Small intestine (tissue), 7 donors: ENCODE measurements around the gene IGSF21. TPM values are rescaled to one million over a fixed set of nuclear protein-coding genes. Genes with fewer than 3 reads are reported as not detected.
A peak's percentile ranks its signal among the peaks of the same experiment; 100 is the strongest.

Experiments
- DNase-seq, 2 donors: peaks; one replicate each; pipeline versions ENCODE4 v3.0.0 to v3.0.0-alpha.2; 2013
- FAIRE-seq: peaks from 2 replicates; lab custom pipeline; 2012; peaks lifted over from hg19 to GRCh38; lab: Jason Lieb, UNC
- H3K27ac ChIP-seq, 3 donors: one replicate each; pipeline ENCODE4 v1.5.1; 2013; ENCODE audit warnings: low read length in 2 of 3, mild to moderate bottlenecking in 2 of 3, control low read depth in 1 of 3, inconsistent platforms in 1 of 3, low read depth in 1 of 3, moderate library complexity in 1 of 3
- H3K27me3 ChIP-seq, 3 donors: one replicate each; pipeline ENCODE4 v1.6.1; 2013; ENCODE audit warnings: low read length in 3 of 3, inconsistent platforms in 1 of 3; ENCODE audit not compliant: control insufficient read depth in 3 of 3, insufficient read depth in 3 of 3
- H3K36me3 ChIP-seq, 3 donors: one replicate each; pipeline ENCODE4 v1.6.1; 2013; ENCODE audit warnings: low read length in 3 of 3, inconsistent platforms in 1 of 3, low read depth in 1 of 3, mild to moderate bottlenecking in 1 of 3, moderate library complexity in 1 of 3; ENCODE audit not compliant: control insufficient read depth in 3 of 3, insufficient read depth in 2 of 3
- H3K4me1 ChIP-seq, 3 donors: one replicate each; pipeline ENCODE4 v1.6.1; 2013; ENCODE audit warnings: low read length in 2 of 3, inconsistent platforms in 1 of 3, low read depth in 1 of 3, mild to moderate bottlenecking in 1 of 3, moderate library complexity in 1 of 3; ENCODE audit not compliant: control insufficient read depth in 3 of 3, insufficient read depth in 2 of 3
- H3K4me3 ChIP-seq, 3 donors: one replicate each; pipeline ENCODE4 v1.5.1; 2013; ENCODE audit warnings: low read length in 3 of 3, control low read depth in 1 of 3, inconsistent platforms in 1 of 3, low read depth in 1 of 3, mild to moderate bottlenecking in 1 of 3, moderate library complexity in 1 of 3
- H3K9me3 ChIP-seq, 2 donors: one replicate each; pipeline ENCODE4 v1.6.1; 2013; ENCODE audit warnings: low read depth in 1 of 2, low read length in 1 of 2; ENCODE audit not compliant: control insufficient read depth in 2 of 2, insufficient read depth in 1 of 2
- WGBS, 3 donors: extraction: QIAGEN DNeasy Blood & Tissue Kit; methylation state at CpG; one replicate each; pipeline ENCODE4 v1.1.7; 2013; 5-methylcytosine and 5-hydroxymethylcytosine counted together
- polyA plus RNA-seq, 4 donors: library from polyadenylated mRNA; stranded (reverse) in 3 of 4; unstranded in 1 of 4; fragments of 200-250 nt in 3 of 4; fragments of 120-200 nt in 1 of 4; gene quantifications; one replicate each; pipeline versions ENCODE4 v1.2.1 to v1.2.3, GENCODE V29; 2013
- donor health status: healthy with polysubstance abuse.
- donor health status: control.
- donor health status: control.
- donor health status: Bipolar disorder and iron deficiency.
- donor health status: healthy.

IGSF21 gene
- polyA plus RNA-seq, 4 donors = 0.18 to 0.38 TPM; not detected in 2

- peaks cover 0 to 12% (median 0%) of the 10 kb centered on the region in 3 donors for H3K27me3 ChIP-seq
- no peaks in the 10 kb centered on the region for H3K36me3 ChIP-seq
- FAIRE-seq (no peak), DNase-seq (no peak)
- no peaks in the 10 kb centered on the region for H3K9me3 ChIP-seq
- no peaks in the 10 kb centered on the region for H3K4me1 ChIP-seq
- no peak overlapping the region for H3K27ac ChIP-seq
- H3K4me3 ChIP-seq = no peak overlapping the region
- 25 to 41% (median 31%) methylated on average over 11 of the region's 11 CpGs for WGBS, 3 donors
These were observed 177.4 kb downstream of the IGSF21 start for GRCh38 chr1:18284805-18285537.

GRCh38 chr1:18285538-18285924 is 177.9 kb downstream of the IGSF21 start:
- Histone ChIP-seq H3K4me3 (no peak overlapping the region), H3K4me1 (no peaks in the 10 kb centered on the region), H3K27me3 (peaks cover 0 to 12% (median 0%) of the 10 kb centered on the region in 3 donors), H3K9me3 (no peaks in the 10 kb centered on the region), H3K27ac (no peak overlapping the region), H3K36me3 (no peaks in the 10 kb centered on the region)
- DNase-seq (no peak), FAIRE-seq (no peak)
- 81 to 83% (median 81%) methylated on average over 7 of the region's 7 CpGs for WGBS, 3 donors

- no peaks in the 10 kb centered on the region for H3K9me3 ChIP-seq
- FAIRE-seq (no peak), DNase-seq (peak in 1 of 2 donors; percentile 8)
- H3K27ac ChIP-seq = no peak overlapping the region
- no peak overlapping the region for H3K4me3 ChIP-seq
- H3K4me1 ChIP-seq = no peaks in the 10 kb centered on the region
- peaks cover 0 to 18% (median under 1%) of the 10 kb centered on the region in 3 donors for H3K27me3 ChIP-seq
- 12 to 34% (median 26%) methylated on average over 7 of the region's 7 CpGs for WGBS, 3 donors
- no peaks in the 10 kb centered on the region for H3K36me3 ChIP-seq
These were observed 181.1 kb downstream of the IGSF21 start for GRCh38 chr1:18288722-18289121.

GRCh38 chr1:18289597-18289996 is 182.0 kb downstream of the IGSF21 start:
- no peaks in the 10 kb centered on the region for H3K9me3 ChIP-seq
- no peaks in the 10 kb centered on the region for H3K4me1 ChIP-seq
- FAIRE-seq (no peak), DNase-seq (no peak)
- H3K4me3 ChIP-seq = no peak overlapping the region
- H3K27ac ChIP-seq = no peak overlapping the region
- 69 to 88% (median 79%) methylated on average over 2 of the region's 2 CpGs for WGBS, 3 donors
- H3K36me3 ChIP-seq = no peaks in the 10 kb centered on the region
- H3K27me3 ChIP-seq = peaks cover 0 to 20% (median 6%) of the 10 kb centered on the region in 3 donors

GRCh38 chr1:18290740-18291412 is 183.3 kb downstream of the IGSF21 start:
- FAIRE-seq = no peak

GRCh38 chr1:18292531-18292930 is 184.9 kb downstream of the IGSF21 start:
- no peak overlapping the region for H3K4me3 ChIP-seq
- no peak overlapping the region for H3K27ac ChIP-seq
- WGBS, 3 donors = 80 to 83% (median 82%) methylated on average over 7 of the region's 7 CpGs
- DNase-seq (no peak), FAIRE-seq (no peak)
- H3K27me3 ChIP-seq = peaks cover 0 to 12% (median 8%) of the 10 kb centered on the region in 3 donors
- no peaks in the 10 kb centered on the region for H3K4me1 ChIP-seq
- H3K9me3 ChIP-seq = no peaks in the 10 kb centered on the region
- no peaks in the 10 kb centered on the region for H3K36me3 ChIP-seq

More at GRCh38 chr1:18290740-18291412, 183.3 kb downstream of the IGSF21 start:
- no peak overlapping the region for H3K4me3 ChIP-seq
- 62 to 65% (median 64%) methylated on average over 26 to 27 of the region's 27 CpGs for WGBS, 3 donors
- no peak for DNase-seq
- no peaks in the 10 kb centered on the region for H3K9me3 ChIP-seq
- H3K27me3 ChIP-seq = peaks cover 0 to 12% (median 9%) of the 10 kb centered on the region in 3 donors
- H3K36me3 ChIP-seq = no peaks in the 10 kb centered on the region
- H3K27ac ChIP-seq = no peak overlapping the region
- H3K4me1 ChIP-seq = no peaks in the 10 kb centered on the region

GRCh38 chr1:18293291-18293690 is 185.7 kb downstream of the IGSF21 start:
- Histone ChIP-seq H3K4me3 (no peak overlapping the region), H3K27me3 (peaks cover 0 to 12% (median 11%) of the 10 kb centered on the region in 3 donors), H3K36me3 (no peaks in the 10 kb centered on the region), H3K9me3 (no peaks in the 10 kb centered on the region), H3K27ac (no peak overlapping the region), H3K4me1 (no peaks in the 10 kb centered on the region)
- WGBS, 3 donors = 47 to 78% (median 60%) methylated on average over 6 of the region's 6 CpGs
- FAIRE-seq (no peak), DNase-seq (no peak)

GRCh38 chr1:18294437-18295176 is 187.0 kb downstream of the IGSF21 start:
- DNase-seq (no peak), FAIRE-seq (no peak)
- Histone ChIP-seq H3K36me3 (no peaks in the 10 kb centered on the region), H3K27ac (no peak overlapping the region), H3K4me1 (no peaks in the 10 kb centered on the region), H3K4me3 (no peak overlapping the region), H3K9me3 (no peaks in the 10 kb centered on the region), H3K27me3 (peaks cover 0 to 15% (median 12%) of the 10 kb centered on the region in 3 donors)
- WGBS, 3 donors = 32 to 41% (median 36%) methylated on average over 16 of the region's 16 CpGs
